Naive B cell (primary cell): ENCODE results near the gene RIPOR3. TPM values are rescaled to one million over a fixed set of nuclear protein-coding genes. Genes with fewer than 3 reads are reported as not detected.
"Not testable (repeated sequence)": the region's sequence is repeated elsewhere in the genome, so short reads cannot be mapped to it uniquely, and the experiment has no call there.

Experiments
- ATAC-seq, 2 donors: fragments of 150-1000 bp; cut with Tn5 transposase; 2 replicates each; pipeline ENCODE4 v1.10.0; 2021; ENCODE audit warnings: low read depth in 2 of 2, mild to moderate bottlenecking in 2 of 2, moderate library complexity in 2 of 2
- DNase-seq: peaks from one replicate; pipeline ENCODE4 v3.0.0; 2022
- H3K27ac Mint-ChIP-seq, 6 donors: one replicate each; pipeline ENCODE4 v1.8.0; 2020 to 2022; ENCODE audit warnings: mild to moderate bottlenecking in 6 of 6, mixed read lengths in 6 of 6, moderate library complexity in 5 of 6, inconsistent platforms in 2 of 6
- H3K27me3 Mint-ChIP-seq, 3 donors: one replicate each; pipeline ENCODE4 v1.8.0; 2021 to 2022; ENCODE audit warnings: mixed read lengths in 3 of 3, mild to moderate bottlenecking in 1 of 3
- H3K36me3 Mint-ChIP-seq, 2 donors: one replicate each; pipeline ENCODE4 v1.8.0; 2020 to 2022; ENCODE audit warnings: mixed read lengths in 2 of 2, inconsistent platforms in 1 of 2, mild to moderate bottlenecking in 1 of 2
- H3K4me1 Mint-ChIP-seq, 3 donors: one replicate each; pipeline ENCODE4 v1.8.0; 2020 to 2022; ENCODE audit warnings: mixed read lengths in 3 of 3, inconsistent platforms in 1 of 3, mild to moderate bottlenecking in 1 of 3, moderate library complexity in 1 of 3
- H3K4me3 Mint-ChIP-seq, 8 donors: one replicate each; pipeline ENCODE4 v1.8.0; 2020 to 2022; ENCODE audit warnings: mild to moderate bottlenecking in 8 of 8, mixed read lengths in 8 of 8, moderate library complexity in 8 of 8, inconsistent platforms in 2 of 8
- H3K9me3 Mint-ChIP-seq, 7 donors: one replicate each; pipeline ENCODE4 v1.8.0; 2020 to 2022; ENCODE audit warnings: mixed read lengths in 7 of 7, mild to moderate bottlenecking in 5 of 7, inconsistent platforms in 2 of 7, moderate library complexity in 1 of 7
- polyA plus RNA-seq, 6 donors: library from polyadenylated mRNA; unstranded; fragments of 300-500 nt; fragmentation: Illumina TruSeq; gene quantifications; one replicate each; pipeline ENCODE4 v1.2.3, GENCODE V29; 2021; ENCODE audit warnings: low read depth in 6 of 6

The RIPOR3 gene
- polyA plus RNA-seq, 6 donors from 2014 or later: 1.4 to 3.0 (median 2.1) TPM; not detected in 1

- Mint-ChIP-seq H3K36me3 (no peaks in the 10 kb centered on the region), H3K9me3 (peaks cover 0 to 4% (median 2%) of the 10 kb centered on the region in 7 donors), H3K27me3 (peaks cover 14 to 36% (median 18%) of the 10 kb centered on the region in 3 donors), H3K4me1 (no peaks in the 10 kb centered on the region), H3K4me3 (no peak overlapping the region), H3K27ac (no peak overlapping the region)
- ATAC-seq (no peak), DNase-seq (no peak)
Measured at GRCh38 chr20:50659975-50660670, 31.2 kb downstream of the RIPOR3 start.

- Mint-ChIP-seq H3K27ac (peak overlapping the region in 1 of 6 donors; percentile 52), H3K4me1 (no peaks in the 10 kb centered on the region), H3K27me3 (peaks cover 15 to 33% (median 18%) of the 10 kb centered on the region in 3 donors), H3K36me3 (no peaks in the 10 kb centered on the region), H3K4me3 (no peak overlapping the region), H3K9me3 (peaks cover 0 to 4% (median 2%) of the 10 kb centered on the region in 7 donors)
- ATAC-seq (no peak), DNase-seq (no peak)
Measured at GRCh38 chr20:50658804-50659380, 32.5 kb downstream of the RIPOR3 start.

GRCh38 chr20:50655311-50655880 lies 35.9 kb downstream of the RIPOR3 start:
- Mint-ChIP-seq H3K27me3 (peaks cover 14 to 24% (median 15%) of the 10 kb centered on the region in 3 donors), H3K27ac (no peak overlapping the region), H3K9me3 (peaks cover 0 to 4% (median 3%) of the 10 kb centered on the region in 7 donors), H3K4me3 (no peak overlapping the region), H3K36me3 (no peaks in the 10 kb centered on the region), H3K4me1 (no peaks in the 10 kb centered on the region)
- DNase-seq (no peak), ATAC-seq (no peak)

- H3K36me3 Mint-ChIP-seq: no peaks in the 10 kb centered on the region
- no peak for ATAC-seq
- DNase-seq: no peak
- H3K27me3 Mint-ChIP-seq: peaks cover 11 to 20% (median 11%) of the 10 kb centered on the region in 3 donors
- no peaks in the 10 kb centered on the region for H3K4me1 Mint-ChIP-seq
- no peak overlapping the region for H3K4me3 Mint-ChIP-seq
- peaks cover 0 to 3% (median 2%) of the 10 kb centered on the region in 7 donors for H3K9me3 Mint-ChIP-seq
- H3K27ac Mint-ChIP-seq: no peak overlapping the region
Measured at GRCh38 chr20:50654904-50655303, 36.4 kb downstream of the RIPOR3 start.

GRCh38 chr20:50652702-50653294 lies 38.5 kb downstream of the RIPOR3 start:
- peaks cover 0 to 2% (median 0%) of the 10 kb centered on the region in 7 donors for H3K9me3 Mint-ChIP-seq
- H3K27ac Mint-ChIP-seq: no peak overlapping the region
- DNase-seq (no peak), ATAC-seq (no peak)
- no peaks in the 10 kb centered on the region for H3K4me1 Mint-ChIP-seq
- H3K4me3 Mint-ChIP-seq: no peak overlapping the region
- no peaks in the 10 kb centered on the region for H3K36me3 Mint-ChIP-seq
- H3K27me3 Mint-ChIP-seq: peaks cover 6 to 29% (median 11%) of the 10 kb centered on the region in 3 donors

- peaks cover 6 to 29% (median 13%) of the 10 kb centered on the region in 3 donors for H3K27me3 Mint-ChIP-seq
- H3K4me1 Mint-ChIP-seq: no peaks in the 10 kb centered on the region
- H3K4me3 Mint-ChIP-seq: no peak overlapping the region
- H3K9me3 Mint-ChIP-seq: peaks cover 0 to 8% (median 0%) of the 10 kb centered on the region in 7 donors
- no peaks in the 10 kb centered on the region for H3K36me3 Mint-ChIP-seq
- ATAC-seq: no peak
- no peak for DNase-seq
- H3K27ac Mint-ChIP-seq: no peak overlapping the region
Measured at GRCh38 chr20:50651676-50652075, 39.7 kb downstream of the RIPOR3 start.

- Mint-ChIP-seq H3K9me3 (peaks cover 0 to 11% (median 0%) of the 10 kb centered on the region in 7 donors), H3K4me1 (no peaks in the 10 kb centered on the region), H3K27me3 (peaks cover 6 to 22% (median 16%) of the 10 kb centered on the region in 3 donors), H3K36me3 (no peaks in the 10 kb centered on the region), H3K4me3 (no peak overlapping the region), H3K27ac (no peak overlapping the region)
- DNase-seq (no peak), ATAC-seq (no peak)
Measured at GRCh38 chr20:50649590-50649989, 41.8 kb downstream of the RIPOR3 start.

GRCh38 chr20:50648651-50649050 lies 42.7 kb downstream of the RIPOR3 start:
- DNase-seq (no peak), ATAC-seq (no peak)
- no peak overlapping the region for H3K27ac Mint-ChIP-seq
- no peaks in the 10 kb centered on the region for H3K36me3 Mint-ChIP-seq
- H3K4me3 Mint-ChIP-seq: no peak overlapping the region
- peaks cover 0 to 11% (median 0%) of the 10 kb centered on the region in 7 donors for H3K9me3 Mint-ChIP-seq
- H3K27me3 Mint-ChIP-seq: peaks cover 6 to 22% (median 12%) of the 10 kb centered on the region in 3 donors
- no peaks in the 10 kb centered on the region for H3K4me1 Mint-ChIP-seq

GRCh38 chr20:50646483-50646996 lies 44.8 kb downstream of the RIPOR3 start:
- no peak overlapping the region for H3K27ac Mint-ChIP-seq
- peaks cover 0 to 27% (median 12%) of the 10 kb centered on the region in 3 donors for H3K27me3 Mint-ChIP-seq
- peaks cover 0 to 10% (median 0%) of the 10 kb centered on the region in 7 donors for H3K9me3 Mint-ChIP-seq
- DNase-seq (no peak), ATAC-seq (no peak)
- H3K36me3 Mint-ChIP-seq: no peaks in the 10 kb centered on the region
- no peak overlapping the region for H3K4me3 Mint-ChIP-seq
- no peaks in the 10 kb centered on the region for H3K4me1 Mint-ChIP-seq

GRCh38 chr20:50645253-50646068 lies 45.9 kb downstream of the RIPOR3 start:
- no peak for ATAC-seq
- Mint-ChIP-seq H3K27me3 (peaks cover 0 to 23% (median 11%) of the 10 kb centered on the region in 3 donors), H3K36me3 (no peaks in the 10 kb centered on the region), H3K4me1 (no peaks in the 10 kb centered on the region), H3K27ac (no peak overlapping the region), H3K9me3 (peaks cover 0 to 10% (median 0%) of the 10 kb centered on the region in 7 donors), H3K4me3 (no peak overlapping the region)
- DNase-seq: no peak

GRCh38 chr20:50642288-50642803 lies 49.0 kb downstream of the RIPOR3 start:
- peaks cover 0 to 10% (median 4%) of the 10 kb centered on the region in 3 donors for H3K27me3 Mint-ChIP-seq
- ATAC-seq: no peak
- H3K4me3 Mint-ChIP-seq: no peak overlapping the region
- H3K36me3 Mint-ChIP-seq: no peaks in the 10 kb centered on the region
- H3K4me1 Mint-ChIP-seq: no peaks in the 10 kb centered on the region
- peak overlapping the region in 2 of 6 donors; percentile 8 to 78 for H3K27ac Mint-ChIP-seq
- H3K9me3 Mint-ChIP-seq: peaks cover 0 to 7% (median 0%) of the 10 kb centered on the region in 7 donors
- DNase-seq: no peak

- H3K36me3 Mint-ChIP-seq, H3K9me3 Mint-ChIP-seq: not testable (repeated sequence)
Measured at GRCh38 chr20:50641625-50642287, 49.6 kb downstream of the RIPOR3 start.

More at GRCh38 chr20:50641625-50642287, 49.6 kb downstream of the RIPOR3 start:
- peak overlapping the region in 1 of 6 donors; percentile 8 for H3K27ac Mint-ChIP-seq
- not testable (repeated sequence) for H3K4me3 Mint-ChIP-seq, DNase-seq, H3K4me1 Mint-ChIP-seq, H3K27me3 Mint-ChIP-seq, ATAC-seq
